Upper lobe of left lung (tissue), 4 donors: ENCODE data around the gene RNF135.

Source experiments
- POLR2A ChIP-seq, 4 donors: fragments of 450-650 bp; IDR thresholded peaks; one replicate each; pipeline ENCODE4 v1.5.1; 2016 to 2017; ENCODE audit warnings: antibody characterized with exemption in 4 of 4, mild to moderate bottlenecking in 2 of 4
- TF ChIP-seq, protein P1 (sequence below), 6 experiments: fragments of 450-650 bp in 4 of 6; fragments of 200-600 bp in 2 of 6; sonication (generic) in 2 of 6; IDR thresholded peaks; one replicate each; pipeline ENCODE4 v1.5.1; 2016 to 2019; ENCODE audit warnings: antibody characterized with exemption in 6 of 6

DNA sequence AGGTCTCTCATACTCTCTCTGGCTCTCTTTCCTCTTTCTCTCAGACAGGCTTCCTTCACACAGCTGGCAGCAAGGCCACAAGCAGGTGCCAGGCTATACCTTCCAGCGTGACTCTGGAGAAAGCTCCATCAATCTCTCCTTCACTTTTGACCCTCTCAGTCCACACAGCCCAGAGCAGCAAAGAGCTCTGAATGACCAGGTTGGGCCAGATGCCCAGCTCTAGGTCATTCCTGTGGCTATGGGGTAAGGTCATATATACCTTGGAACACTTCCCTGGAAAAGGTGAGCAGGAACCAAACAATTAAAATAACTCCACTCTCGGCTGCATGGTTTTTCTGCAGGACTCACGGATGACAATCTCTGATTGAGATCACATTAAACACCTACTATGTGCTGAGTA, 40.3 kb upstream of the RNF135 start:
- TF ChIP-seq, protein P1, sequence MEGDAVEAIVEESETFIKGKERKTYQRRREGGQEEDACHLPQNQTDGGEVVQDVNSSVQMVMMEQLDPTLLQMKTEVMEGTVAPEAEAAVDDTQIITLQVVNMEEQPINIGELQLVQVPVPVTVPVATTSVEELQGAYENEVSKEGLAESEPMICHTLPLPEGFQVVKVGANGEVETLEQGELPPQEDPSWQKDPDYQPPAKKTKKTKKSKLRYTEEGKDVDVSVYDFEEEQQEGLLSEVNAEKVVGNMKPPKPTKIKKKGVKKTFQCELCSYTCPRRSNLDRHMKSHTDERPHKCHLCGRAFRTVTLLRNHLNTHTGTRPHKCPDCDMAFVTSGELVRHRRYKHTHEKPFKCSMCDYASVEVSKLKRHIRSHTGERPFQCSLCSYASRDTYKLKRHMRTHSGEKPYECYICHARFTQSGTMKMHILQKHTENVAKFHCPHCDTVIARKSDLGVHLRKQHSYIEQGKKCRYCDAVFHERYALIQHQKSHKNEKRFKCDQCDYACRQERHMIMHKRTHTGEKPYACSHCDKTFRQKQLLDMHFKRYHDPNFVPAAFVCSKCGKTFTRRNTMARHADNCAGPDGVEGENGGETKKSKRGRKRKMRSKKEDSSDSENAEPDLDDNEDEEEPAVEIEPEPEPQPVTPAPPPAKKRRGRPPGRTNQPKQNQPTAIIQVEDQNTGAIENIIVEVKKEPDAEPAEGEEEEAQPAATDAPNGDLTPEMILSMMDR (IDR thresholded peaks at IDR 0.05), result no peak
- TF ChIP-seq POLR2A (IDR thresholded peaks at IDR 0.05), result no peak
